SIG-M5 treated with dmso at 0.1 percent for 504 hours (cell line): ENCODE data around the gene CFAP299.
A peak's percentile ranks its signal among the peaks of the same experiment; 100 is the strongest.
"Not testable (repeated sequence)": the region's sequence is repeated elsewhere in the genome, so short reads cannot be mapped to it uniquely, and the experiment has no call there.

Source experiments
- DNase-seq: peaks from one replicate; lab custom pipeline; 2025; ENCODE audit not compliant: unreplicated experiment; lab: John Stamatoyannopoulos, UW

CFAP299 gene

DNA sequence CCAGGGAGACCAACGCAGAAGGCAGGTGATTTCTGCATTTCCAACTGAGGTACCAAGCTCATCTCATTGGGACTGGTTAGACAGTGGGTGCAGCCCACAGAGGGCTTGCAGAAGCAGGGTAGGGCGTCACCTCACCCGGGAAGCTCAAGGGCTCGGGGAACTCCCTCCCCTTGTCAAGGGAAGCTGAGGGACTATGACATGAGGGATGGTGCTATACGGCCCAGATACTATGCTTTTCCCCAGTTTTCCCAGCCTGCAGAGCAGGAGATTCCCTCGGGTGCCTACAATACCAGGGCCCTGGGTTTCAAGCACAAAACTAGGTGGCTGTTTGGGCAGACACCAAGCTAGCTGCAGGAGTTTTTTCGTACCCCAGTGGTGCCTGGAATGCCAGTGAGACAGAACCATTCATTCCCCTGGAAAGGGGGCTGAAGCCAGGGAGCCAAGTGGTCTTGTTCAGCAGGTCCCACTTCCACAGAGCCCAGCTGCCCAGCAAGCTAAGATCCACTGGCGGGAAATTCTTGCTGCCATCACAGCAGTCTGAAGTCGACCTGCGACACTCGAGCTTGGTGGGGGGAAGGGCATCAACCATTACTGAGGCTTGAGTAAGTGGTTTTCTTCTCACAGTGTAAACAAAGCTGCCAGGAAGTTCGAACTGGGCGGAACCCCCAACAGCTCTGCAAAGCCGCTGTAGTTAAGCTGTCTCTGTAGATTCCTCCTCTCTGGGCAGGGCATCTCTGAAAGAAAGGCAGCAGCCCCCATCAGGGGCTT is 103.9 kb downstream of the CFAP299 start:
- not testable (repeated sequence) for DNase-seq

DNA sequence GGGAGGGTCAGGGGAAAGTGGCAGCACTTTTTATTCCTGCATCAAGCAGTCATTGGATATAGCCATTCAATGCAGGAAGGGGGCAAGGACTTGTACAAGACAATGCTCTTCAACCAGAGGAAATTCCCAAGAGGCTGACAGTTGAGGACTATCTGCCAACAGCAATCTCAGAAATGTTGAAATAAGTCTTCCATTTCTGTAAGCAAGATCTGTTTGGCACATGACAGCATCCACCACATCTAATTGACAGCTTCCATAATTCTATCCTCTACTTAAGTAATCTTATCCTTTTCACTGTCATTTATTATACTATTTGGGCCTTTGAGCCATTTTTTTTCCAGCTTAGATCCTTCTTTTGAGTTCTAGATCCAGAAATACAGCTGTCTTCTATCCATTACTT is 110.7 kb downstream of the CFAP299 start:
- no peak for DNase-seq

DNA sequence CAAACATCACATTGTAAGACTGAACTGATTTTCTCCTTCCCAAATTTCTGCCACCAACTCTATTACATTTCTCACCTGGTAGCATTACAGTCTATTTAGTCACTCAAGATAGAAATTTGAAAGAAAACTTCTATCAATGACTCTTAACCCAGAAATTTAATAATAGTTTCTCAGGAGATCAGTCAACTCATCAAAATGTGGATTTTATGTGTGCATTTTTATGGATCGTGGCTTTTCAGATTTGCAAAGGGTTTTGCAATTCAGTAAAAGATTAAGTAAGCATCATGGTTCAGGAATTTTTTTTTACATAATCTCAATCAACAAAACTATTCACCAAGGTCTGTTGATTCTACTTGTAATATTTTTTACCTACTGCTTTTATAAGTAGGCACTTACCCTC is 111.1 kb downstream of the CFAP299 start:
- no peak for DNase-seq

DNA sequence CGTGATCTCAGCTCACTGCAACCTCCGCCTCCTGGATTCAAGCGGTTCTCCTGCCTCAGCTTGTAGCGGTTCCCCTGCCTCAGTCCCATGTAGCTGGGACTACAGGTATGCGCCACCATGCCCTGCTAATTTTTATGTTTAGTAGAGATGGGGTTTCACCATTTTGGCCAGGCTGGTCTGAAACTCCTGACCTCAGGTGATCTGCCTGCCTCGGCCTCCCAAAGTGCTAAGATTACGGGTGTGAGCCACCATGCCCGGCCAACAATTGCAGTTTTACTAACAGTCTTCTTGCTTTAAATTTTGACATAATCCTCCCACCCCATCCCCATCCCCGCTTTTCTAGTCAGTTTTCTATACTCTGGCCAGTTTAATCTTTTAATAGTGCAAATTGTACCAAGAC is 112.0 kb downstream of the CFAP299 start:
- DNase-seq: no peak

DNA sequence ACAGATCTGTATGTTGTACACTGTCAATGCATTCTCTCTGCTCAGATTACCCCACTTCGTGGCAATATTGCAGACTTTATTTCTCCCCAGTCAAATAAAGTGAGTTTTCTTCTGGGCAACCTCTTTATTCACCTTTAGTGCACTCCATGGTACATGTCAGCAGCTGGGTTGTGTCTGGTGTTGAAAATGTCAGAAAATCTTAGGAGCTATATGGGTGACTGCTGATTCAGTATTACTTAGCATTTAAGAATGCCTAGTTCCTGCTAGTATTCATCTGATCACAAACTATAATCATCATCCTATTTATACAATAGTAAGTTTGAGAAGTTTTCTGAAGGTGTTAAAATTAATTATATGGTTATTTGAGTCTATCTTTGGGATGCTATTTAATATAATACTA is 112.5 kb downstream of the CFAP299 start:
- no peak for DNase-seq

DNA sequence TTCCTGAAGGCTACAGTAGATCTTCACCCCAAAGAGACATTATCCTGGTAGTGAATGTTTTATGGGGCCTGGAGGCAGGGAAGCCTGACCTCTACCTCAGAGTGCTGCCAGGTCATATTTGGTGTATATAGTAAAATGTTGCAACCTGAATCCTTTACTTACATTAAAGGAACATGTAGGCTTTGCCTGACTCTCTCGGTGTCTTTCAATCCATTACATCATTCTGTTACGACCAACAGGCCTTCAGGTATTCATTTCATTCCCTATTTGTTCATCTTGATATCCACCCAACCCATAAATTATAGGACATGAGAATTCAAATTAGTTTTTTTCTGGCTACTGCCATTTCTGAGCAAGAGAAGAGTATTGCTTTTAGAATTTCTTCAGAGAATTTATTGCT is 116.5 kb downstream of the CFAP299 start:
- no peak for DNase-seq

DNA sequence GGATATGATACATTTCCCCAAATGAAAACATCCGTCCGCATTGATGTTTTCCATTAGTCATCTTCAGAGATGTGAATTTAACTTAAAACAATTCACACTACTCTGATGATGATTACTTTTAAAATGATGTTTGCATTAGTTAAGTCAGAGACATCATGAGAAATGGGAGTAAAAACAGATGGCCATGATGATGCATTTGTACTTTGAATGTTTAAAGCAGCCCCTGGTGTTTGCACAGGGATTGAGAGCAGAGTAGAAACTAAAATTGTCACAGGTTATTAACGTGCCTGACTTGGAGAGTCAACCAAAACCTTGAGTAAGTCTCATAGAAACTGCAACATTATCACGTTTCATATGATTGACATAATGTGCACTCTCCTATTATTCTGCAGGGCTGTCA is 117.2 kb downstream of the CFAP299 start:
- DNase-seq: no peak

DNA sequence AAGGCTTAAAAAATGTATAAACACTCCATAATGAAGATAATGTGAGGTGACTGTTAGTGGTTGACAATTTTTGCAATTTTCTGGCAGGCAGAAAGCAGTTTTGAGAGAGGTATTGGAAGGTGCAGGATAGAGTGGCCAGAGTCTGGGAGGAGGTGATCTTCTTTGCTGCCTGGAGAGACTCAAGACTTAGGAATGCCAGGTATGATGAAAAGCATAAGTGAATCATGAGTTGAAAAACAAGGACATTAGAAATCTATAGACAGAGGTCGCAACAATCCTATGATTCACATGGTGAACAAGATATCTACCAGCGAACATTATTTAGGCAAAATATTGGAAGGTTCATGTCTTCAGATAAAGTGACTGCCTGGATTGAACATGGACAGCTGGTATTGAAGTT is 118.5 kb downstream of the CFAP299 start:
- DNase-seq: peak; percentile 24

DNA sequence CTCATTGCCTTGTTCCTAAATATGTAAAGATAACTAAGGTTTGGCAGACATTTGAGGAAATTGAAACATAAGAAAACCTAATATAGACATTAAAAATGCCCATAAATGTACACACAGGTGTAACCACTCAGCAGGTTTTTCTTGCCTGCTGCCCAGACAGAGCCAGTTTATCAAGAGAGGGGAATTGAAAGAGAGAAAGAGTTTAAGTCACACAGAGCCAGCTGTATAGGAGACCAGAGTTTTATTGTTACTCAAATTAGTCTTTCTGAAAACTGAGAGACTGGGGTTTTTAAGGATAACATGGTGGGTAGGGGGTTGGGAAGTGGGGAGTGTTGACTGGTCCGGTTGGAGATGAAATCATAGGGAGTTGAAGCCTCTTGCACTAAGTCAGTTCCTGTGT is 119.0 kb downstream of the CFAP299 start:
- peak; percentile 29 for DNase-seq

DNA sequence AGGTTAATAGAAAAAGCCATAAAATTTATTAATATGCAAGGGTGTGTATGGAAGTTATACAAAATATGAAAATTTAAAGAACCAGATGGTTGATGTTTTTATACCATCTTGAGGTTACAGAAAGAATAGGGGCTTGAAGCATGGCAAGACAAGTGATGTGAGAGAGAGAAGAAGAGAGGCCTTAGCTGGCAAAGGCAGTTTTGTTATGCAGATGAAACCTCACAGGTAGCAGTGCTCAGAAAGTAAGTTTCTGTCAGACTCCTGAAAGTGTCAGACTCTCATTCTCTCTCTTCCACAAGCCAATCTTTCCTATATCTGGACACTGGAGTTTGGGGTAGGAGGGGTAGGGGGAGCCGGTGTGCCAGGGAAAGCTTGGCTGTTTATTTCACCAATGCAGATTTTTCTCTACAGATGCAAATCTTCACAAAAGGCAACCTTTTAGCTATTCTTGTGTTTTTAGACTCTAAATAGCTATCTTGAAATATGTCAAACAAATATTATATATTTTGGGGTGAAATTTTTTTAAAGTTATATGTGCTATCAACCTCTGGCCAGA is 124.5 kb downstream of the CFAP299 start:
- no peak for DNase-seq

DNA sequence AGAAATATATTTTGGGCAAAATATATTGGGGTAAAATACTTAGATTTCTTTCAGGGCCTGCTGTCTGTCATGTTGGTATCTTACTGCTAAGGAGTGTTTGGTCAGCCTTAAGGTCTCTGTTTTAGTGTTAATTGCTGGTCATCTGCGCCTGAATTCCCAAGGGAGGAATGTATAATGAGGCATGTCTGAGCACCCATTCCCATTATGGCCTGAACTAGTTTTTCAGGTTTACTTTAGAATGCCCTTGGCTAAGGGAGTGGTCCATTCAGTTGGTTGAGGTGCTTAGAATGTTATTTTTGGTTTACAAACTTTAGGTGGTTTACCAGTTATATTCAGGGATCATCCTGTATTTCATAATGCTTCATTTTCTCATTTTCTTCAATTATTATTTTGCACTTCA is 125.9 kb downstream of the CFAP299 start:
- no peak for DNase-seq

DNA sequence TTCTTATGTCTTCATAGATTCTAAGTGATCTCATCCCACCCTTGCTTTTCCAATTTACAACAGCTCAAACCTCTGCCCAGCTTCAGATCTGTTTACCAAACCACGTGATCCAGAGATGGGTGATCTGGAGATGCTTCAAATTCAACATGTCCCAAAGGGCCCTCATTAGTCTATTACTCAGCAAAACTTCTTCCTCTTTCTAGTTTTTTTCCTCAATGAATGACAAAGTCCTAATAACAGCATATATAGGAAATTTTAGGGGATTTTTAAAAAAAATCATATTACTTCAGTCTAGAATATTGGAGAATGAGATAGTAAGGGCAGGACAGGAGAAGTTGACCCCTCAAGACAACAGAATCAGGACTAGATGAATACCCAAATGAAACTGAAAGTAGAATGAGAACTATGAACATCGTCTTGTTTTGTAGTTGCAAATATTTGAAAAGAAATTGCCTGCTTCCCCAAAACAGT is 127.1 kb downstream of the CFAP299 start:
- DNase-seq: no peak

DNA sequence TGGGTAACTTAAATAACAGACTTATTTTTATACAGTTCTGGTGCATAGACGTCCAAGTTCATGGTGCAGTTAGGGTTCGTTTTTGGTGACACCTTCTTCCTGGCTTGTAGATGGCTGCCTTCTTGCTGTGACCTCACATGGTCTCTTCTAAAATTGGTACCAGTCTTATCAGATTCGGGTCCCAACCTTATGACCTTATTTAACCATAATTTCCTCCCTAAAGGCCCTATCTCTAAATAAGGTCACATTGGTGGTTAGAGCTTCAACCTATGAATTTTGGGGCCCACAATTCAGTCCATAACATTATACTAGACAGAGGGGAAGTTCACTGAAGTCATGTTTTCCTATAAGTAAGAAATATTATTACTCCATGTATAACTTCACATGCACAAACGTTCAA is 128.0 kb downstream of the CFAP299 start:
- no peak for DNase-seq

DNA sequence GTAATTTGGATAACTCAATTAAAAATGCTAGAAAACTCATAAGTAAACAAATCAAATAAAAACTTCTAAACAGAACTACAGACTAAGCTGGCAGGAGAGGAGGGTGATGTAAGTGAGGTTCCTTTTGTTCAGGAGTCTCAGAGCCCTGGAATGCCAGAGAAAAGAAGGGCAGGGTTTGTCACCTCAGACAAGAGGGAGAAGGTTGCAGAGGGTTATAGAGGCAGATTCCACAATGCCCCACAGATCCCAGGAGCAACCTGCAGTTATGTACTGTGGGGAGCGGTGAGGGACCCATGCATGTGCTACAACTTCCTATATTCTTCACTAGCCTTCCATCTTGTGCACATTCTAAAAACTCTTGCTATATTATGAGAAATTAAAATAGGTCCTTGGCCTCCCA is 129.7 kb downstream of the CFAP299 start:
- DNase-seq: no peak

DNA sequence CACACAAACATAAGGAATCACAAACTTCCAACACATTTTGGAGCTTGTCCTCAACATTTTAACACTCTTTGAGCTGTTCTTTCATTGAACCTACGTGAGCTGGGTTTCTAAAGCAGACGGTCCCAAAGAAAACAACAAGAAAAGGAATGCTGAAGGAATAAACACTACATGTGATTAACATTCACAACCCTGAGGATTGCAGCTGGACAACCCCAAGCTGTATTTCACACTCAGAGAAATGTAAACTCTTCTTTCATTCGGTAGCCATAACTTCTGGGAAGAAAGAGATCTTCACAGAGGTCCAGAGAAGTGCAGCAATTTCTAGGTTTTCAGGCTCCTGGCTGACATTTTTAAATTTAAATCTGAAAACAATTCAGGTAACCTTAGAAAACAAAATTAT is 130.2 kb downstream of the CFAP299 start:
- DNase-seq: no peak

DNA sequence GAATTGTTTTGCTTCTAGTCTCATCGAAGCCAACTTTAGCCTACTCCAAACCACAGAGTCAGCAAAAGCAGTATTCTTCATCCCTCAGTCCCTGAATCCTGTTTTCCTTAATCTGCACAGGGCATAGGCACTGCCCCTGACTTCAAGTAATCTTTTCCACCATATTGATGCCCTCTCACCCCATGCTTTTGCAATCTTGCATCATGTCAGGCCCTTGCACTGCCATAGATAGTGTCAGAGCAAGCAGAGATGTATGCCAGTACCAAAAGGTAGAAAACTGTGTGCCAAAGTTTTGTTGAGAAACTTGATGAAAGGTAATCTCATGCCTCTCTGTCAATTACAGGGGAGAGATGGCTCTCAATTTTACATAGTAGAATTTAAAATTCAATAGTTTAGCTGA is 131.1 kb downstream of the CFAP299 start:
- no peak for DNase-seq

DNA sequence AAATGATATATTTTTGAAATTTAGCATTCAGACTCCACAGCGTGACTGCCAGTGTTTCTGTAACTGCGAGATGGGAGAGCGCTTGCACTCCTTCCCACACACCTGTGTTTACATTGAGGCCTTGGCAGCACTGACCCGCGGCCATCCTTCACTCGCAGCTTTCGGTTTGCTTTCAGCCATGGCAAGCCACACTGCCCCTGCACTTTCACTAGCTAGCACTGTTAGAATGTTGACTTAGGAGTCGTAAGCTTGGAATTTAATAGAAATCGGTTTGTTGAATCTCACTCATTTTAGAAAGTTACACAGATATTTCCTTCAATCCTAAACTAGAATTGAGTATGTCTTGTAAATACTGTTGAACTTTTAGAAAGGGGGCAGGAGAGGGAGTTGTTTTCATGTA is 136.2 kb downstream of the CFAP299 start:
- DNase-seq: no peak

DNA sequence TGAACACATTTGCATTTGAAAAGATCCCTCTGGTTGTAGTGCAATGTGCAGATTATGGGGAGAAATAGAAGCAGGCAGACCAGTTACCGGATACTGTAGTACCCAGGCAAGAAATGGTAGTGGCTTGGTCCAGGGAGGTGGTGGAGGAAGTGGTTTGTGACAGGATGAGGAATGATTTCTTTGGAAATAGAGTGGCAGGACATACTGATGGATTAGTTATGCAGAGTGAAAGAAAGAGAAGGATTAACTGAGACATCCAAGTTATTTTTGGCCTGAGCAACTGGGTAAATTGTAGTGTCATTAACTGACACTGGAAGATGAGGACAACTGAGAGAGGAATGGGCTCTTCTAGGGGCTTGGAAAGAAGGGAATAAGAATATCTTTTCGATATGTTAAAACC is 139.7 kb downstream of the CFAP299 start:
- no peak for DNase-seq

DNA sequence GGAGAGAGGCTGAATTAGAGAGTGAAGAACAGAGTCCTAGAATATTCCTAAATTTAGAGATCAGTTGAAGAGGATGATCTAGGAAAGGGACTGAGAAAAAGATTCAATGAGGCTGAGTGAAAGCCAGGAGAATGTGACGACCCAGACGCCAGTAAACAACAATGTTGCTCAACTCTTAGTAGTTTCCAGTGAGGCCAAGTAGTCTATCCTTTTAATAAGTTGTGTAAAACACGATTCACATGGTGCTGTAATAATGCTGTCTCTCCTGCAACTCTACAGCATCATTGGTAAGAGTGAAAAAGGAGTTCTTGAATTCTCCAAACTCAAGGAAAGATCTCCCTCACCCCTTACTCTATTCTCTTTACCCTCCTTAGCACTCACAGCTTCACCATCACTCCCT is 140.3 kb downstream of the CFAP299 start:
- DNase-seq: no peak

DNA sequence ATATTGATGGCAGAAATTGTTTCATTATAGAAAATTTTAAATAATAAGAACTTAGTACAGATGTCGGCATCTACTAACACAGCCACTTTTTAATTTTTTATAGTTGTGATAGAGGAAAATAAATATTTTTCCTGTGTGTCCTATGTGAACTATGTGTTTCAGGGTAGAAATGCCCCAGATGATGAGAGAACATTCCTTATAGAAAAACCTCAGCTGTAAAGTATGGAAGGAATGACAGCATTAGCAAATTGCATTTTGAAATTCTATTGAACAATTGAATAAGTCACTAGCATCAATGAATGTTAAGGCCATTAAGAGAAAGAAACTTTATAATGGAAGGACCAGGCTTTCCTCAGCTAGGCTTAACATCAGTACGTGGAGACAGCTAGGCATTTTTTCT is 149.2 kb downstream of the CFAP299 start:
- DNase-seq: no peak

DNA sequence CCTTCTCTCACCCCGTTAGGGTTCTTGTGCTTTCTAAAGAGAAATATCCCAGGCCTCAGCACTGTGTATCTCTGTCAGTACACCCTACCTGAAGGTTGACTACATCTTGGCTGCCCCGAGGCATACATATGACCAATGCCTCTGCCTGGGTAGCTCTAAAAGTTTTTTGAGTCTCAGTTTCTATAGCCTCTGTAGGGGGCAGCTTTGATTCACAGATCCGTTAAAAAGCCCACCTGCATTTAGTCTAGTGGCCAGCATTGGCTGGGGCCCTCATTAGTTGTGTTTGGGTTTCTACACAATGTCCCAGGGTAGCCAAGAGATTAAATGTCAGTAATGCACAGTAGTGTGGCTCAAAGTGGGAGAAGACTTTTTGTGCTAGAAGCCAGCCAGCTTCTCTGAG is 151.1 kb downstream of the CFAP299 start:
- no peak for DNase-seq

DNA sequence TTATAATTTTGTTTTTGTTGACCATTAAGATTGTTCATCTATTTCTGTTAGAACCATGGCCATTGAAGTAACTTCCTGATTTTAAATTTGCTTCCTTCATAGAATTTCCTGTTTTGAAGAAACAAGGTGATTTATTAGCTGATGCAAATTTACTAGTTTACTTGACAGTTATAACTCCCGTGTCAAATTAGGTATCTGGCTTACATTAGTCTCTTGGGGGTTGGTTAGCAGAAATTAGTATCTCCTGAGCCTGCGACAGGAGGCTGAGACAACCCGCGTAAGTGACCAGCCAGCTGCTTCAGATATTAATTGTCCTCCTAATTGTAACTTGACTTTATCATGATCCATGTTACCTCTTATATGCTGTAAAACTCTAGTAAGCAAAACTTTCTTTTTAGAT is 154.3 kb downstream of the CFAP299 start:
- DNase-seq: no peak

DNA sequence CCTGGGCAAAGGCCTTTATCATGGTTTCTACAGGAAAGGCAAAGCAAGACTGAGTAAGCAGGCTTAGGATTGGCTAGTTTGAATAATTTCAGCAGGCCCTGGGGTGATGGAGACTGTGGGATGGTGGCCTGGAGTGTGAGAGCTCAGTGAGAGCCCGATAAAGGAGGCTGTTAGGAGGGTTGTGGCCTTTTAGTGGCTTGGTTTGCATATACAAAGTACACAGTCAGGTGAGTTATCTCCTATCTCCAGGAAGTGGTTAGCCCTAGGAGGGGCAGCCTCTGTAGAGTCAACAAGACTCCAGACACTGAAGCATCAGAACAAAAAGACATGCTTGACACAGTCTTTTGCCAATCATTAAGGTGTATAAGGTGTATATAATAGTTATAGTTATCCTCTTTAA is 157.2 kb downstream of the CFAP299 start:
- DNase-seq: no peak
